GM21515 (cell line): ENCODE measurements around the gene ANO10.
"Not testable (repeated sequence)": the region's sequence is repeated elsewhere in the genome, so short reads cannot be mapped to it uniquely, and the experiment has no call there.

Experiments used
- ATAC-seq: cut with Tn5 transposase; IDR thresholded peaks from one replicate; pipeline ENCODE4 v1.9.1; 2021; ENCODE audit not compliant: unreplicated experiment

The ANO10 gene

DNA sequence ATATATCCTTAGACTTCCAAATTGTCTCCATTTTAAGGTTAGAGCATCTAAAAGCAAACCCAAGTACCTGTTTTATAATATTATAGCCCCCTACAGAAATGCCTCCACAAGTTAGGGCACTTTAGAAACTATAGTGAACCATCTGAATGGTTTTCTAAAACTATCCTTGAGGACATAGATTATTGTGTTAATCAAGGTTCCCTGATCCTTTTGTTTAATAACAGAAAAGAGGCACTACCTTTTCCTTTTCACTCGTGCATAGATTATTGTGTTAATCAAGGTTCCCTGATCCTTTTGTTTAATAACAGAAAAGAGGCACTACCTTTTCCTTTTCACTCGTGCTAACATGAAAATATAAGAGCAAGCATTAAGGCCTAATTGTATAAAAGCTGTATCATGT is 143.0 kb downstream of the ANO10 start:
- not testable (repeated sequence) for ATAC-seq

DNA sequence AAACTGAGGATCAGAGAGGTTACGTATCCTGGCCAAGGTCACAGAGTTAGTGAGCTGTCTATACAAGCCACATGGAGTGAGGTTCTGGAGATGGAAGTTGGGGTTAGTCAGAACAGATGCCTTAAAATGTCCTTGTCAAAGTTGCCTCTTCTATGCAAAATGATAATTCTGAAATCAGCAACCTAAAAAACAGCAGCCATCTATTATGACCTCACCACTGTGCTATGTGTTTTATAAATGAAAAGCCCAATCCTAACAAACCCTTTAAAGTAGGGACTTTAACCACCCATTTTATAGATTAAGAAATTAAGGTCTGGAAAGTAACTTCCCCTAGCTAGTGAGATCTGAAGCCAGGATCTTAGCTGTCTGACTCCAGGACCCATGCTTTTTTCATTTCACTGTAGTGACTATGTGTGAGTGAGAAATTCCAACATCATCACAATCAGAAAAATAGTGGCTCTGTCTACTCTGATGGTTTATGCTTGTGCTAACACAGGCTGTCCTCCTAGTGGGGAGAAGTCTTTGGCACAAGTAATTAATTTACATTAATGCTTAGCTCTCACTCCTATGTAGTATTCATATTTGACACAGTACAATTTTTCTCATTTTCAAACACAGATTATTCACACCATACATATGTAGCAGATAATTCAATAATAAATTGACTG is 143.6 kb downstream of the ANO10 start:
- no peak for ATAC-seq

DNA sequence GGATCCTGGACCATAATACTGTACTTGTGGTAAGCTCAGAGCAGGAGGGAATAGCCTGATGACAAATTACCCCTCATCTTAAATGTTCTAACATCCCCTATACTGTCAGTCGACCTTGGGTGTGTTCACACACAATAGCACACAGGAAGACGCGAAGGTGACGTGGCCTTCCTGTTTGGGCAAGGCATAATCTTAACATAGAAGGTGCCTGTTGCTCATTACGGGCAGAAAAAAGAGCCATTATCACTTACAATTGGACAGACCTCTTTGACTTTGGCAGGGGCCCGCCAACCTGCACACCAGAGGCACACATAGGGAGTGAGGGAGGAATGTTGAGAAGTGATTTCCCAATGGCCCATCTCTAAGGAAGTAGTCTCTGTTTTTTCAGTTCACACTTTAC is 144.2 kb downstream of the ANO10 start:
- ATAC-seq = no peak

DNA sequence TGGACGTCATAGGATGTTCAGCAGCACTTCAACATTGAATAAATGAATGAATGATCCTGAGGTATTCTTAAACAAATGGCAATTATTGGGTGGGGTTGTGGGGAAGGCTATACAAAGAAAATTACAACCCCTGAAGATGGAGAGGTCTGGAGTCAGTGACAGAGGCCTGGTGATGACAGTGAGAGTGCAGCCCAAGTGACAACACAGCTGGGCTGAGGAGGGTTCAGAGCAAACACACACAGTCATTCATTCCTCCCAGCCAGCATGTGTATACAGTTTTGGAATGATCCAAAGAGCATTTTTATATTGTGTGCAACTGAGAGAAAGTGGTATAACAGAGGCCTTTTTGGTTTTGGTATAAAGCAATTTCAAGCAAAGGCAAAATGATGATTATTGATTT is 148.1 kb downstream of the ANO10 start:
- ATAC-seq = no peak

DNA sequence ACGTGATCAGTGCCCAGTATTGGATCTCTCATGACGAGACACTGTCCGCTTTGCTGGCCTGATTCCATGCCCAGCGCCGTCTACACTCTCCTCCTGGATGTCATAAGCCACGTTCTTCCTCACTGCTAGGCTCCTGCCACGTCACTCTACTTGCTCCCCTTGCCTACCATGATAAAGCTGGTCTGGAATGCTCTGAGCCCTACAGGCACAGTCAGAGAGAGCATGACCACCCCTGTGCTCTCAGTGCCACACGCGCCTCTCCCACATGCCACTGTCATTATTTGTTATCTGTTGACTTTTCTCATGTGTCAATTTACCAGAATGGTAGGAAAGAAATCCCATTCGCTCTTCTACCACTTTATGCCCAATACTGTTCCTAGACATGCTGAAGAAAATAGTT is 148.6 kb downstream of the ANO10 start:
- ATAC-seq = no peak

DNA sequence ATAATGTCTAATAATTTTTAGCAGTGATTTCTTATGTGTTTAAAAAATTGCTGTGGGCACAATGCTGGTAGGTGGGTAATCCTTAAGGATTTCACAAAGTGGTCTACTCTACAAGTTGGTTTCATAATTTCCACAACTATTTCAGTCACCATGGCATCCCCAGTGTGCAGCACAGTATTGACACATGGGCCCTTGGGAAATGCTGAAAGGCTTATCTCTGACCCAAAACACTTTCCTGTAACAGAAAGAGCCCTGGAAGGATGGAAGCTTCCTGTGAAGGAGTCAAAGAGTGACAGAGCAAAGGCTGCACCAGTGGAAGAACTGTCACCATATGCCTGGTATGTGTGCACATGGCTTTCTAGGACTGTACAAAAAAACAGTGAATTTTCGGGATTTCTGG is 153.7 kb downstream of the ANO10 start:
- ATAC-seq = no peak

DNA sequence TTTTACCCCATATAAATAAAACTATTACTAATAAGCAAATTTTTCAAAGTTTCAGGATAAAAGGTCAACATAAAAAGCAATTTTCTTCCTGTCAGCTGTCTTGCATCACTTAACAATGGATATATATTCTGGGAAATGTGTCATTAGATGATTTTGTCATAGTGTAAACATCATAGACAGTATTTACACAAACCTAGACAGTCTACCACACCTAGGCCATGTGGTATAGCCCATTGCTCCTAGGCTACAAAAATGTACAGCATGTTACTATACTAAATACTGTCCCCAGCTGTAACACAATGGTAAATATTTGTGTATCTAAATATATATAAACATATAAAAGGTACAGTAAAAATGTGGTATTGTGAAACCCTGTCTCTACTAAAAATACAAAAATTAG is 156.7 kb downstream of the ANO10 start:
- ATAC-seq = no peak

DNA sequence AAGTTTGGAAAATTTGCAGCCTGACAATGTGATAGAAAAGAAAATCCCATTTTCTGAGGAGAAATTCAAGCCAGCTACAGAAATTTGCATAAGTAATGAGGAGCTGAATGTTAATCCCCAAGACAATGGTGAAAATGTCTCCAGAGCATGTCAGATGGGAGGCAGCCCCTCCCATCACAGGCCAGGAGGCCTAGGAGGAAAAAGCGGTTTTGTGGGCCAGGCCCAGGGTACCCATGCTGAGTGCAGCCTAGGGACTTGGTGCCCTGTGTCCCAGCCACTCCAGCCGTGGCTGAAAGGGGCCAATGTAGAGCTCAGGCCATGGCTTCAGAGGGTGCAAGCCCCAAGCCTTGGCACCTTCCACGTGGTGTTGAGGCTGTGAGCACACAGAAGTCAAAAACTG is 159.2 kb downstream of the ANO10 start:
- ATAC-seq = not testable (repeated sequence)

DNA sequence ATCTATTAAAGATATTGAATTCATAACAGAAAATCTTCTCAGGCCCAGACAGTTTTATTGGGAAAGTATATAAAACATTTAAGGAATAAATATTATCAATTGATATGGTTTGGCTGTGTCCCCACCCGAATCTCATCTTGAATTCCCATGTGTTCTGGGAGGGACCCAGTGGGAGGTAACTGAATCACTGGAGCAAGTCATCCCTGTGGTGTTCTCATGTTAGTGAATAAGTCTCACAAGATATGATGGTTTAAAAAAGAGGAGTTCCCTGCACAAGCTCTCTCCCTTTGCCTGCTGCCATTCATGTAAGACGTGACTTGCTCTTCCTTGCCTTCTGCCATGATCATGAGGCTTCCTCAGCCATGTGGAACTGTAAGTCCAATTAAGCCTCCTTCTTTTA is 160.5 kb downstream of the ANO10 start:
- ATAC-seq = no peak

DNA sequence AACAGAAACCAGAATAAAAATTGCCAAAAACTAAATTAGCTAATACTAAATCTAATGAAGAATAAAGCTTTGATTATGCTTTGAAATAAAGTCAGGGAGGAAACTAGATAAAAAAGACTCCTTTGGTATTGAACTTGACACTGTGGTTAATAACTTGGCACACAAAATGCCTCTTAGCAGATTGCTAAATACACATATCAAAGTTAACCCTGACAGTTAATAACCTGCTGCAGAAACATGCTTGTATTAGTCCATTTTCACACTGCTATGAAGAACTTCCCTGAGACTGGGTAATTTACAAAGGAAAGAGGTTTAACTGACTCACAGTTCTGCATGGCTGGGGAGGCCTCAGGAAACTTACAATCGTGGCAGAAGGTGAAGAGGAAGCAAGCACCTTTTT is 164.8 kb downstream of the ANO10 start:
- not testable (repeated sequence) for ATAC-seq

DNA sequence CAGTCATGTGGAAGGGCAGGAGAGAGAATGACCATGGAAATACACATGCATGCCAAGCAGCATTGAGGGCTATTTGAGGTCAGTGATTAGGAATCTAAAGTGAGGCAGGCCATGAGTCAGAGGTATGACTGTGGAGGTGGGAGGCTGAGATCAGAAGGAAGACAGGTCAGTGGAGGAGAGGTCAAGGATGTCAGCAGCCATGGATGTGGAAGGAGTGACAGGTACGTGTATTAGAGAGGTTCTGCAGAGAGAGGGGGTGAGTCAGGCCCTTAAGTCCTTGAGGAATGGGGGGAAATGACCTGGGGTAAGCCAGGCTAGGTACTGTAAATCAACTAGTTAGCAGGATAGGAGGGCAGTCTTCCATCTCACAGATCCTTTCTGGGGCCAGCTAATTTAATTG is 166.6 kb downstream of the ANO10 start:
- ATAC-seq = no peak

DNA sequence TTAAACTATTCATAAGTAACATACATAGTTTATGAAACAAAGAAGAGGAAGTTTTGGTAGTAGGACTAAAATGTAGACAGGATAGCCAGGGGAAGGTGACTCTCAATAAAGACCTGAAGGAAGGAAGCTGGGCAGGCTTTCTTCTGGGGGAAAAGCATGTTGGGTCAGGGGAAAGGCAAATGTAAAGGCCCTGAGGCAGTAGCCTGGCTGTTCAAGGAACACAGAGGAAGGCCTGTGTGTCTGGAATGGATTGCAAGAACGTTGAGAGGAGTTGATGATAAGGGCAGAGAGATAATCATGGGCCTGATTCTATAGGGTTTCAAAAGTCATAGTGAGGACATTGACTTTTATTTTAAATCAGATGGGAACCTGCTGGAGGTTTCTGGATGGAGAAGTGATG is 167.8 kb downstream of the ANO10 start:
- ATAC-seq = no peak

DNA sequence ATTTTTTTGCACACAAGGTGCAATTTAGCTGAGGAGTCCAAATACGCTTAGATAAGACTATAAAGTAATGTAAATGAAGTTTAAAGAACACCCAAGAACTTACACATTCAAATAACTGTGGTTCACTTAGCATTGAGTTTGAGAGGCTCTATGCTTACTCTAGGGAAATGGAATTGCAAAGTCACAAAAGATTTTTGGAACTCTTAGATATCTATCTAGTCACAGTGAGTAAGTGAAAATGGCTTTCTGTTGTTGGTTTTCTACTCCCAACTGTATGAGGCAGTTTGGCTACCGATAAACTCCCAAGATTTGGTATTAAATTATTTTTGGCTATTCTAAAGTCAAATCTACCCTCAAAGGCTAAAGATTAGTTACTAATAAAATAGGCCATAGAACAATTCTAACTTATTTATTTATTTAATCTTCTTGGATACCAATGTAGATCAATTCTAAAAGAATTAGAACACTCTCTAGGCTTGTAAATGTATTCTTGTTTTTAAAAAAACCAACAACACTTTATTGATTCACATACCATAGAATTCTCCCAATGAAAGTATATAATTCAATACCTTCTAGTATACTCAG is 170.0 kb downstream of the ANO10 start:
- no peak for ATAC-seq

DNA sequence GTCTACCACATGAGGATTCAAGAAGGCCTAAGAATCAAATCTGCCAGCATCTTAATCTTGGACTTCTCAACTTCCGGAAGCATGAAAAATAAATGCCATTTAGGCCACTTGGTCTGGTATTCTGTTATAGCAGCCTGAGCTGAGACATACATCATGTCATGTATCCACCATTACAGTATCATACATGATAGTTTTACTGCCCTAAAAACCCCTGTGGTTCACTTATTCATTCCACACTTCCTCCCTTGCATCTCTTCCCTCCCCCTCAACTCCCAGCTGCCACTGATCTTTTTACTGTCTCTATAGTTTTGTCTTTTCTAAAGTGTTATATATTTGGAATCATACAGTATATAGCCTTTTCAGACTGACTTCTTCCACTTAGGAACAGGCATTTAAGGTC is 173.7 kb downstream of the ANO10 start:
- no peak for ATAC-seq

DNA sequence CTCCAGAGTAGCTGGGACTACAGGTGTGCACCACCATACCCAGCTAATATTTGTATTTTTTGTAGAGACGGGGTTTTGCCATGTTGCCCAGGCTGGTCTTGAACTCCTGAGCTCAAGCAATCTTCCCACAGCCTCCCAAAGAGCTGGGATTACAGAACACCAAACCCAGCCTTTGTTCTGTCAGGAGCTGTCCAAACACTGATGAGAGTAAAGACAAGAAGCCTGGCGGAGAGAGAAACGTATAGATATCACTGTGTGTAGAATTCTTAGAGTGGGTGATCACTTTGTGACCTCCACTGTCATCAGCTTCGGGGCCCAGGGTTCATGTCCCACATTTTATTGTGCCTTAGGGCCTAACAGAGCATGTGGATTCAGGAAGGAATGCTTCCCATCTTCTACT is 176.0 kb downstream of the ANO10 start:
- no peak for ATAC-seq

DNA sequence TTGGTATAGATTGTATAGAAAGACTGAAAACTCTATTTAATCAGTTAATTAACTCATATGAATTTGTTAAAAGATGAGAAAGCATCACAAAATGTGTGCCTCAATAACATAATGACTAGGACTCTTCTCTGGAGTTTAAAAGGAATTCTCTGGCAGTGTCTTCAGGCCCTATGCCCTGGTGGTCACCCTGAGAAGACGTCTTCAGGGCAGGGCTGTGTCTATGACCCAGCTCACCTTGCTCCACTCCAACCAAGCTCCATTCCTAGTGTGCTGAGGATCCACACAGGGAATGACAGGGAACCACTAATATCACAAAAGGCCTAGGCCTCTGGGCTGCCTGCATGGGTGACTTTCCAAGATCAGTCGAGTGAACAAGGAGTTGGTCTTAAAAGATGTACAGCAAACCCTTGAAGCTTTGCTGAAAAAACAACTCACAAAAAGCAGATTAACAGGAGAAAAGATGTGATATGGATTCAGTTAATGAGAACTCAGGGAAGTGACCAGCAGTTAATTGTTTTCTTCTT is 178.9 kb downstream of the ANO10 start:
- ATAC-seq = no peak

DNA sequence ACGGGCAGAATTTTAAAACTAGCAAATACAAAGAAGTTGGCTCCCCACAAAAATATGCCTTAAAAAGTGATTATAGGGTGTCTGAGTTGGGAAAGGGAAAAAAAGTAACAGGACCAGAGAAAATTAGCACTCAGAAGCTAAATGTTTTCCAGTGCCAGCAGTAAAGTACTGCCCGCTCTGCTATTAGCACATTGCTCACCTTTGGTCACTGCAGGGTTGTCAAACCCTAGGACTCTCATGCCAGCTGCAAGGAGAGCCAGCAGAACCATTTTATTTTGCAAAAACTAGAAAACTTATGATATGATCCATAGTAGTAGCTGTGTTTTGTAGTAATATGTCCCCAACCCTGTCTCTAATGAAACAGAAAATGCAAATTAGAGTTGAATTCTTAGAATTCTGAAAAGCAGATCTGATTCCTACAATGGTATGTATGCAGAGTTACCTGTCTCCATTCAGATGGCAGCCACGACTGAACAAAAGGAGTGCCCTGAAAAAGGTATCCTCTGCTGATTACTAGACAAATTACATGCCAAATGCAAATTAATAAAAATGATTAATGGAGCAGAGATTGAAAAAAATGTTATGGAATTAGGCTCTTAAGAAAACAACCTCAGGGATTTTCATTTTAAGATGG is 185.2 kb downstream of the ANO10 start:
- ATAC-seq = no peak

DNA sequence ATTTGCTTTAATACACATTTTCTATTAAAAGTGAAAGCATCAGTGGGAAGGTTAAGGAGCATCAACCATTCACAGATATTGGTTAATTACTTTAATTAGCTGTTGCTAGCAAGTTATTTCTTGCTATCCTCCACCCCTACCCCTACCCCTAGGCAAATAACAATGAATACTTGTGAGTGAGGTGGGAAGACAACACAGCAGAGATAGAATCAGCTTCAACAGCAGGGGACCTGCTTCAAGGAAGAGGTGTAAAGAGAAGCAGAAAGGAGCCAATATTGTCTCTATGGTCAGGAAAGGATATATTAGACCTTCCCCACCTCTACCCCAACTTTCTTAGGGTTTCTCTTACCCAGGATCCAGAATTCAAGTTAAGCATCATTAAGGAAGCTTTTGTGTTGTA is 186.1 kb downstream of the ANO10 start:
- no peak for ATAC-seq

DNA sequence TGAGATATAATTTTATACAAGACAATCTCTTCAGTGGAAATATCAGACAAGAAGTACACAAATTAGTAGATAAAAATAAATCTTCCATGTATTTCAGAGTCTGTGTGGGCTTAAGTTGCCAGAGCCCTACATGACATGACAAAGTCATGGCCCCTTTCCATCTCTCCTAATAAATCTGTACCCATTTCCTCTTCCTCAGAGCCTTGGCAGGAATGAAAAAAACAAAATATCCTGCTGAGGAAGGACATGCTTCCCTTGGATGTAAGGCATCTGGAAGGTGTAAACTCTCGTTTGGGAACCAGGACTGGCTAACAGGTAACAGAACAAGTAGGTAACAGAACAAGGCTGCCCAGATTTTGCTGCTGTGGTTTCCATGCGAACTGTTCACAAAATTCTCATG is 187.4 kb downstream of the ANO10 start:
- ATAC-seq = no peak

DNA sequence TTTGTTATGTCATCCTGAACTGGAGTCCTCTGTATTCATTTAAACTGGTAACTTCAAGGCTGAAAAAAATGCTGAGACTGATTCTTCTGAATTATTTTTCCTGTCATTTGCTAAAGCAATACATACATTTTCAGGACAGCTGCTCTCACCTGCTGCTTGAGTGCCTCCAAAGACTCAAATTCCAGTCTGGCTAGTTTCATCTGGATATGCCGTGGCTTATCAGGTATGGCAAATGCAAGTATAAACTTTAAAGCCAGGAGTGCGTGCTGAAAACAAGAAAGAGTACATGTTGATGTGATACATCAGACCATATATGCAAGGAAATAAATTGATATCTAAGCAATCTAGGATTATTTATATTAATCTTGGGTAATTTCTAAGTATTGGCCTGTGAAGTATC is 189.3 kb downstream of the ANO10 start:
- ATAC-seq = no peak

DNA sequence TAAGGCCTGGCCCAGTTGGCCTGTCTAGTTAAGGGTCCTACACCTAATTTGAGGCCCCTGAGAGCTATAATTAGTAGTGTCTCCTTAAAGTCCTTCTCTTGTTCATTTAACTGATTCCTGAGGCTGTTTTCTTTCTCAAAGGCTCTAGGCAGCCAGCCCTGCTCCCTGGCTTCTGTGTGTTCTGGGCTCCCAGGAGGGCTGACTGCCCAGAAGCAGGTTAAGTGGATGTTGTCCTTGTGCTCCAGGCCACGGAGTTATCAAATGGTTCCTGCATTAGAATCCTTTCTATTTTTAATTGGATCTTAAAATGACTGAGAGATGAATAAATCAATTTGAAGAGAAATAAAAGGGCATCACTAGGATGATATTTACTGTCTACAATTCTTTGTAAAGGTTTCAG is 195.4 kb downstream of the ANO10 start:
- no peak for ATAC-seq

DNA sequence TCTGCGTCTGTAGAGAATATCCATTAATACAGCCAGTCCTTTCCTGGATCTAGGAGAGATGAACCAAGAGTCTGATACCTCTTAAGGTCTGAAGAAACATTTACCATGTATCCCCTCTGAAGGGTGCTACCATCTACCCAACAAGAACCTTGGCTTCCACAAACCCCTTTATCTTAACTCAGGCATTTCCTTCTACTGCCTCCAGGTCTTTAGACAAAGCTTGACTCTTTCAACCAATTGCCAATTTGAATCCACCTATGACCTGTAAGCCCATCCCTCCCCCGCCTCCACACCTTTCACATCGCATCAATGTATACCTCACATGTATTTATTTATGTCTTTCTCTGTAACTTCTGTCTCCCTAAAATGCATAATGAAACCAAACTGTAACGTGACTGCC is 196.0 kb downstream of the ANO10 start:
- no peak for ATAC-seq

DNA sequence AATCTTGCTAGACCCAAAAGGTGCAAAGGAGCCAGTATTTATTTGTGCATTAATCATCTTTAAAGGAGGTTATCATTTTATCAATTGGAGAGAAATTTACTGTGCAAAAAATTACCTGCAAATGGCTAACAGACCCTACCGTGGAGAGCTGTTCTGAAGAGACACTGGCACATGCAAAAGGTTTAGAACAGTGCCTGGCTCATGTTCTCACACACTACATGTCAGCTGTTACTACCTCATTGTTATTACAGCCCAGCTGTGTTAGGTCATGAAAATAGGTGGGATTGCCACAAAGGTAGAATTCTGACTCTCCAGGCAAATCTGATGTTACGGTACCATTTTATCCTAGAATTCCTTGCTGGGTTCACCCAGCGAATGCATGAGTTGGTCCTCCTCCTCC is 198.2 kb downstream of the ANO10 start:
- no peak for ATAC-seq
